Thyroid gland (tissue), 4 donors: ENCODE measurements around the gene SLC5A11.

ENCODE experiments used
- POLR2A ChIP-seq, 2 donors: fragments of 450-650 bp; IDR thresholded peaks; one replicate each; pipeline ENCODE4 v1.6.1; 2017; ENCODE audit warnings: antibody characterized with exemption in 2 of 2, mild to moderate bottlenecking in 2 of 2, moderate library complexity in 1 of 2
- TF ChIP-seq, protein P1 (sequence below), 6 experiments: fragments of 200-600 bp in 3 of 6; fragments of 450-650 bp in 3 of 6; sonication (generic) in 3 of 6; IDR thresholded peaks; one replicate each; pipeline ENCODE4 v1.5.1; 2016 to 2019; ENCODE audit warnings: antibody characterized with exemption in 6 of 6, mild to moderate bottlenecking in 2 of 6, inconsistent platforms in 1 of 6, moderate library complexity in 1 of 6

GRCh38 chr16:24918641-24919040 is 72.9 kb downstream of the SLC5A11 start:
- TF ChIP-seq, protein P1, sequence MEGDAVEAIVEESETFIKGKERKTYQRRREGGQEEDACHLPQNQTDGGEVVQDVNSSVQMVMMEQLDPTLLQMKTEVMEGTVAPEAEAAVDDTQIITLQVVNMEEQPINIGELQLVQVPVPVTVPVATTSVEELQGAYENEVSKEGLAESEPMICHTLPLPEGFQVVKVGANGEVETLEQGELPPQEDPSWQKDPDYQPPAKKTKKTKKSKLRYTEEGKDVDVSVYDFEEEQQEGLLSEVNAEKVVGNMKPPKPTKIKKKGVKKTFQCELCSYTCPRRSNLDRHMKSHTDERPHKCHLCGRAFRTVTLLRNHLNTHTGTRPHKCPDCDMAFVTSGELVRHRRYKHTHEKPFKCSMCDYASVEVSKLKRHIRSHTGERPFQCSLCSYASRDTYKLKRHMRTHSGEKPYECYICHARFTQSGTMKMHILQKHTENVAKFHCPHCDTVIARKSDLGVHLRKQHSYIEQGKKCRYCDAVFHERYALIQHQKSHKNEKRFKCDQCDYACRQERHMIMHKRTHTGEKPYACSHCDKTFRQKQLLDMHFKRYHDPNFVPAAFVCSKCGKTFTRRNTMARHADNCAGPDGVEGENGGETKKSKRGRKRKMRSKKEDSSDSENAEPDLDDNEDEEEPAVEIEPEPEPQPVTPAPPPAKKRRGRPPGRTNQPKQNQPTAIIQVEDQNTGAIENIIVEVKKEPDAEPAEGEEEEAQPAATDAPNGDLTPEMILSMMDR (IDR thresholded peaks at IDR 0.05): no peak
- TF ChIP-seq POLR2A (IDR thresholded peaks at IDR 0.05): no peak
